Measurements from ENCODE around the gene SPDYE3.
"Not testable (repeated sequence)": the region's sequence is repeated elsewhere in the genome, so short reads cannot be mapped to it uniquely, and the experiment has no call there.

Gene SPDYE3

DNA sequence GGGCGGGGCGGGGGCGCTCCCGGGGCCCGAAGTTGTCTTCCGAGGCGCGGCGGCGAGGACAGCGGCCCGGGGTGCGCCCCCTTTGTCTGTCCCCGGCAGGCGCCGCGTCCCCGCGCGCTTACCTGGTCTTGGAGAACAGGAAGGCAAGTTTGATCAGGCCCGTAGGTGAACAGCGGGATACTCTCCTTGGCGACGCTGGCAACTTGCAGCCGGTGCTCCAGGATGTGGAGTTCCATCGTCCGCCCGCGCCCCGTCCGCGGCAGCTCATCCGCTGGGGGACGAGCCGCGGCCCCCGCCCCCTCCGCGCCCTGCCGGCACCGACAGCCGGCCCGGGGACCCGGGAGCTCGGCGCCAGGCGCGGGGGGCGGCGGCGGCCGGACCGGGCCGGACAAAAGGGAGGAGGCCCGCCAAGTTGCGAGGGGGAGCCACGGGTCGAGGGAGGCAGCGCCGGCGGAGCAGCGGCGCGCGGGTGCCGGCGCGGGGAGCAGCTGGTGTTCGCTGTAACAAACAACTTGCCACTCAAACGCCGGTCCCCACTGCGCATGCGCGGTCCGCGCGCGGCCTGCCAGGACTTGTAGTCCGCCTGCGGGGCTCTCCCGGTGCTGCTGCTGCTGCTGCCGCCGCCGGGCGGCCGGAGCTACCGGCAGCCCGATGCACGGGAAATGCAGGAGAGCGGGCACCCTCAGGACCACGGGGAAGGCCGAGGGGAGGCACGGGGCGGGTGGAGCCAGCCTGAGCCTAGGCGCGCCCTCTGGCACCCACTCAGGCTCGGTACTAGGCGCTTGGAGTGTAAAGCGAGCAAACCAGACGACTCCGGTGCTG, 35.6 kb upstream of the SPDYE3 start:
- peak overlapping the region; percentile 70 for H3K4me3 ChIP-seq (ENCODE audit: low read depth, low read length)
- DNase-seq (ENCODE audit: low read depth), result peak; percentile 98
- TF ChIP-seq, protein P1, sequence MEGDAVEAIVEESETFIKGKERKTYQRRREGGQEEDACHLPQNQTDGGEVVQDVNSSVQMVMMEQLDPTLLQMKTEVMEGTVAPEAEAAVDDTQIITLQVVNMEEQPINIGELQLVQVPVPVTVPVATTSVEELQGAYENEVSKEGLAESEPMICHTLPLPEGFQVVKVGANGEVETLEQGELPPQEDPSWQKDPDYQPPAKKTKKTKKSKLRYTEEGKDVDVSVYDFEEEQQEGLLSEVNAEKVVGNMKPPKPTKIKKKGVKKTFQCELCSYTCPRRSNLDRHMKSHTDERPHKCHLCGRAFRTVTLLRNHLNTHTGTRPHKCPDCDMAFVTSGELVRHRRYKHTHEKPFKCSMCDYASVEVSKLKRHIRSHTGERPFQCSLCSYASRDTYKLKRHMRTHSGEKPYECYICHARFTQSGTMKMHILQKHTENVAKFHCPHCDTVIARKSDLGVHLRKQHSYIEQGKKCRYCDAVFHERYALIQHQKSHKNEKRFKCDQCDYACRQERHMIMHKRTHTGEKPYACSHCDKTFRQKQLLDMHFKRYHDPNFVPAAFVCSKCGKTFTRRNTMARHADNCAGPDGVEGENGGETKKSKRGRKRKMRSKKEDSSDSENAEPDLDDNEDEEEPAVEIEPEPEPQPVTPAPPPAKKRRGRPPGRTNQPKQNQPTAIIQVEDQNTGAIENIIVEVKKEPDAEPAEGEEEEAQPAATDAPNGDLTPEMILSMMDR (conservative IDR thresholded peaks at IDR 0.05; ENCODE audit: low read depth, low read length), result peak; percentile 32

DNA sequence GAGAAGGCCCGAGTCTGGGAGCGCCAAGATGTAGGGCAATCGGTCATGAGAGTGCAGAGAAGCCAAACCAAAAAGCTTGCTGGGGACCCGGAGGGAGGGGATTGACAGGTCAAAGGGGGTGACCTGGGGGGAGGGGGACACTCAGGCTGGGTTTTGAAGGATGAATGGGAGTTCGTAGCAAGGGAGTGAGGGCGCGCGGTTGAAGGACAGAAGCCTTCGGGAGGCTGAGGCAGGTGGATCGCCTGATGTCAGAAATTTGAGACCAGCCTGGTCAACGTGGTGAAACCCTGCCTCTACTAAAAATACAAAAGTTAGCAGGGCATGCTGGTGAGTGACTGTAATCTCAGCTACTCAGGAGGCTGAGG, 35.0 kb upstream of the SPDYE3 start:
- H3K4me3 ChIP-seq (ENCODE audit: low read depth, low read length), result peak overlapping the region; percentile 70
- not testable (repeated sequence) for DNase-seq (ENCODE audit: low read depth)

DNA sequence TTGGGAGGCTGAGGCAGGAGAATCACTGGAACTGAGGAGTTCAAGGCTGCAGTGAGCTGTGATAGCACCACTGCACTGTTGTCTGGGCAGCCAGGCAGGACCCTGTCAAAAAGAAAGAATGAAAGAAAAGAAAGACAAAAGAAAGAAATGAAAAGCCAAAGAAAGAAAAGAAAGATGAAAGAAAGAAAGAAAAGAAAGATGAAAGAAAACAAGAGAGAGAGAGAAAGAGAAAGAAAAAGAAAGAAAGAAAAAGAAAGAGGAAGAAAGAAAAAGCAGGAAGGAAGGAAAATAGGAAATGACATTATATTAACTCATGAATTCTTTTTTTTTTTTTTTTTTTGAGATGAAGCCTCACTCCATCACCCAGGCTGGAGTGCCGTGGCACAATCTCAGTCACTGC, 32.4 kb upstream of the SPDYE3 start:
- no peak for DNase-seq (ENCODE audit: low read depth)
- TF ChIP-seq, protein P1 (conservative IDR thresholded peaks at IDR 0.05; ENCODE audit: low read depth, low read length), result no peak
- no peak overlapping the region for H3K4me3 ChIP-seq (ENCODE audit: low read depth, low read length)

DNA sequence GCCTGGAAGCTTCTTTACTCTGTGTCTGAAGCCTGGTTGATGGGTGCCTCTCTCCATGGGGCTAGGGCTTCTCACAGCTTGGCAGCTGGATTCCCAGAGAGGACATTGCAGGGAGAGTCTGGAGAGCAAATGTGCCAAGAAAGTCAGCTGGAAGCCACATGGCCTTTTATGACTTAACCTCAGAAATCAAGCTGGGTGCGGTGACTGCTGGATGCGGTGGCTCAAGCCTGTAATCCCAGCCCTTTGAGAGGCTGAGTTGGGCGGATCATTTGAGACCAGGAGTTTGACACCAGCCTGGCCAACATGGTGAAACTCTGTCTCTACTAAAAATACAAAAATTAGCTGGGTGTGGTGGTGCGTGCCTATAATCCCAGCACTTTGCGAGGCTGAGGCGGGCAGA, 31.4 kb upstream of the SPDYE3 start:
- H3K4me3 ChIP-seq (ENCODE audit: low read depth, low read length), result not testable (repeated sequence)

DNA sequence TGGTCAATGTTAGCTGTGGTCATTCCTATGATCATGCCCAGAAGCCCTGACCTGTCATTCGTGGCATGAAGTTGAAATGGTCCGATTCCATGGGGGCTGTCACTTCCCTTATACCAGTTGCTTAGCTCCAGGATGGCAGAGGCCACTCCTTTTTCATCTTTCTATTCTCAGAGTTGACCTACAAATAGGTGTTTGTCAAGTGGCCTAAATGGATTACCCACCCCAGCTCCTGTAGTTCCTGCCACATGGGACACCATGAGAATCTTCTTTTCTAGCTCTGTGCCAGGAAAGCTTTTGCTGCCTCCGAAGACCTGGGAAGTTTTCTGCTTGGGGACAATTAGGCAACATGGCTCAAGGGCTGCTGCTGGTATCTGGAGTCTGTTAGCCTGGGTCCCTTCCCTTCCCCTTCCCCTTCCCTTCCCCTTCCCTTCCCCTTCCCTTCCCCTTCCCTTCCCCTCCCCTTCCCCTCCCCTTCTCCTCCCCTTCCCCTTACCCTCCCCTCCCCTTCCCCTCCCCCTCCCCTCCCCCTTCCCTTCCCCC, 25.4 kb upstream of the SPDYE3 start:
- H3K4me3 ChIP-seq (ENCODE audit: low read depth, low read length); DNase-seq (ENCODE audit: low read depth): not testable (repeated sequence)

More for the DNA sequence above, 31.4 kb upstream of the SPDYE3 start:
- DNase-seq (ENCODE audit: low read depth), result not testable (repeated sequence)

DNA sequence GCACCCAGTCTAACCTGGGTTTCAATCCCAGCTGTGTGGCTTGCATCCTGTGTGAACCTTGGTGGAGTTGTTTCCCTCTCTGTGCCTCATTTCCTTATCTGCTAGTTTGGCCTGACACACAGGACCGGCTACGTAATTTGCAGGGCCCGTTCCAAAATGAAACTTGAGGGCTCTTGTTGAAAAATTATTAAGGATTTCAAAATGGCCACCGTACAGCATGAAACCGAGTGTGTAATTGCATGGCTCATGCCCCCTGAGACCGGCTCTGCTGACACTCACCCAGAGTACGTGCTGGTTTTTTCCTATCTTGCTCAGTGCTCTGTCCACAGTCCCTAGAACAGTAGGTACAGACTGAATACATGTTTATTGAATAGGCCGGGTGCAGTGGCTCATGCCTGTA, 24.4 kb upstream of the SPDYE3 start:
- DNase-seq (ENCODE audit: low read depth); H3K4me3 ChIP-seq (ENCODE audit: low read depth, low read length): not testable (repeated sequence)

DNA sequence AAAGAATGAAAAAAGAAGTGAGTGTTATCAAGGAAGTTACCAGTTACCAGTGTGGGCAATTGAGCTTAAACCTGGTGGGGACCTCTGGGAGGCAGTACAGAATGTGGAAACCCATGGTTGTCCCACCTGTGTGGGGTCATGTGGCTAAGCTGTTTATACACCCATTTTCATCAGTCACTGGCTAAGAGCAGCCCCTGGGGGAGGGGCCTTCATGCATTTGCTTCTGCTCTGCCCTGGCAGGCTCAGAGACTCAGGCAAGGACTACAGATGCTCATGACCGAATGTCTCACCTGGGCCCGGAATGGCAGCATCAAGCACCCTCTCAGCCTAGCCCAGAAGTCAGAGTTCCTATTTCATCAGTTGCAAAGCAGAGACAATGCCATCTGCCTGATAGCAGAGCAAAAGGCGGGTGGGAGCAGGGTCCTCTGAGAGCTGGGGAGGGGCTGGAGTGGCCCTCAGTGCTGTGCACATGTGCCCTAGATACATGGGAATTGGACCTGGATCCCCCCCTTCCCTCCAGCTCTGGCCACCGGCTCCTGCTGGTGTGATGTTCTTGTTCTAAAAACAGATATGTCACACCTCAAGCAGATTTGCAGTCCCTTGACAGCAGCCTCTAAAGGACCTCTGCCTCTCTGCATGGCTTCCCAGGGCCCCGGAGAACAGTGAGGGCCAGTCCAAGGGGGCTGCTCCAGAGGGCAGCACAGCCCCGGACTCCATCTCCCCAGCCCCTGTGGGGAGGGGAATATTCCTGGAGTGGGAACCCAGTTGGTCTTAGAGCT, 20.1 kb upstream of the SPDYE3 start:
- H3K4me3 ChIP-seq (ENCODE audit: low read depth, low read length); DNase-seq (ENCODE audit: low read depth): not testable (repeated sequence)

DNA sequence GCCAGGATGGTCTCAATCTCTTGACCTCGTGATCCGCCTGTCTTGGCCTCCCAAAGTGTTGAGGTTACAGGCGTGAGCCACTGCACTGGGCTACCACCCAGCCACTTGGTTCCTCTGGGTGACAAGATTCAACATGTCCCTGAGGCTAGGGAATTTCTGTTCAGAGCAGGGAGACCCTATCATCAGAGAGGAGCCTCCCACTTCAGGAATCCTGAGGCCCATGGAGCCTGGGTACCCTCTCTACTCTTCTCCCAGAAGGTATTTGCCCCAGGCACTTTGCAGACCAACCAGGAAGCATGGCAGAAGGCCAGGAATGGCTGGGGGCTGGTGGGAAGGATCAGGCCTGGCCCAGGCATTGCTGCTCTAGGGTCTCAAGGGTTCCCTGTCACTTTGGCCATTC, 19.2 kb upstream of the SPDYE3 start:
- DNase-seq (ENCODE audit: low read depth); H3K4me3 ChIP-seq (ENCODE audit: low read depth, low read length): not testable (repeated sequence)

DNA sequence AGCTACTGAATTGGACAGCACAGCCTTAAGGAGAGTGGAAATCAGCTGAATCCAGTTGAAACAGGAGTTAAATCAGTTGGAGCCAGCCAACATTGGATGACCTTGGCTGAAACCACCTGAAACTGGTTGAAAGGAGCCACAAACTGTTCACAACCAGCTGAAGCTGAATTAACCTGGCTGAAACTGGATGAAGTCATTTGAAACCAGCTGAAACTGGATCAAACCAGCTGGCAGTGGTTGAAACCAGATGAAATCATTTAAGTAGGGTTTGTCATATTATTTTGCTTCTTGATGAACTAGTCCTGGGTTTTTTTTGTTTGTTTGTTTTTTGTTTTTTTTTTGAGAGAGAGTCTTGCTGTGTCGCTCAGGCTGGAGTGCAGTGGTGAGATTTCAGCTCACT, 15.3 kb upstream of the SPDYE3 start:
- H3K4me3 ChIP-seq (ENCODE audit: low read depth, low read length), result not testable (repeated sequence)

DNA sequence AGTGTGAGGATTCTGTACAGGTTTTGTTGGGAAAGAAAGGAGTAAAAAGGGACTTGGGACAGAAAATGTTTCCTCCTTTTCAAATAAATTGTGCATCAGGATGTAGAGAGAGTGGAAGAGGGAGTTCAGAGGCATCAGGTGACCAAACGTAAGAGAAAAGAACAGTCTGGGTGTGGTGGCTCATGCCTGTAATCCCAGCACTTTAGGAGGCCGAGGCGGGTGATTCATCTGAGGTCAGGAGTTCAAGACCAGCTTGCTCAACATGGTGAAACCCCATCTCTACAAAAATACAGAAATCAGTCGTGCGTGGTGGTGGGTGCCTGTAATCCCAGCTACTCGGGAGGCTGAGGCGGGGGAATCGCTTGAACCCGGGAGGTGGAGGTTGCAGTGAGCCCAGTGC, 12.2 kb upstream of the SPDYE3 start:
- H3K4me3 ChIP-seq (ENCODE audit: low read depth, low read length), result not testable (repeated sequence)
- peak; percentile 75 for DNase-seq (ENCODE audit: low read depth)

More for the DNA sequence above, 15.3 kb upstream of the SPDYE3 start:
- not testable (repeated sequence) for DNase-seq (ENCODE audit: low read depth)

DNA sequence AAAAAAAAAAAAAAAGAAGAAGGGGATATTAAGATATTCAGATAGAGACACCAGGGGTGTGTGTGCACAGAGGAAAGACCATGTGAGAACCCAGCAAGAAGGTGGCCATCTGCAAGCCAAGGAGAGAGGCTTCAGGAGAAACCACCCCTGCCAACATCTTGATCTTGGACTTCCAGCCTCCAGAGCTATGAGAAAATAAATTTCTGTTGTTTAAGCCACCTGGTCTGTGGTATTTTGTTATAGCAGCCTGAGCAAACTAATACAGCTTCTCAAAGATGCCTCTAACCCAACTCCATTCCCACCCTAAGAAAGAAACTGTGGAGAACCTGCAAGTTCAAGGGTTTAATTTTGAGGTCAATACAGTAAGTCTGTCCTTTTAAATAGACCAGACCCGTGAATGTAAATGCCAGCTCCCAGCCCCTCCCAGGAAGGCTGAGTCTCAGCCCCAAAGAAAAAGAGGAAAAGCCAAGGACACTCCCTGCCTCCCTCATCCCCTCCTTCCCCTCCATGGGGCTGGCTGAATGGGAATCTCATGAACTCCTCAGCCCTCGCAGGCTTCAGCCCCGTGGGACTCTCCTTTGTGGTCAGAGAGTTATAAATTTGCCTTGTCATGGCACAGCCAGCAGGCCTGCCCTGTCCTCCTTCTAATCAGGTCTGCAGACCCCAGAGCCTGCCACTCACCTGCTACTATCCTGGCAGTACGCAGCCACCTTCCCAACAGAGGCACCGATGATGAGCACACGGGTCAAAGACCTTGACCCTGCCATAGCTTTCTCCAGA, 9.5 kb upstream of the SPDYE3 start:
- not testable (repeated sequence) for DNase-seq (ENCODE audit: low read depth); H3K4me3 ChIP-seq (ENCODE audit: low read depth, low read length)

DNA sequence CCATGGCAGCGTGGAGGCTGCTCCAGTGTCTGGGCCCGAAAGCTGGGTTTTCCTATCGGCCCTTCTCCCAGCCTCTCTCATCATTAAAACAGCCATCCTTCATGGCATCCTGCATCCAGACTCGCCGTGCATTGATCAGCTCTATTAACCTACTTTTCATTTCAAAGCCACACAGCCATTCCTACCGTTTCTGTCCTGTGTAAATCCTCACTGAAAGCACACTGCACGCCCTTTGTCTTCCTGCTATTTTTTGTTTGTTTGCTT, 8.9 kb upstream of the SPDYE3 start:
- not testable (repeated sequence) for H3K4me3 ChIP-seq (ENCODE audit: low read depth, low read length); DNase-seq (ENCODE audit: low read depth)

DNA sequence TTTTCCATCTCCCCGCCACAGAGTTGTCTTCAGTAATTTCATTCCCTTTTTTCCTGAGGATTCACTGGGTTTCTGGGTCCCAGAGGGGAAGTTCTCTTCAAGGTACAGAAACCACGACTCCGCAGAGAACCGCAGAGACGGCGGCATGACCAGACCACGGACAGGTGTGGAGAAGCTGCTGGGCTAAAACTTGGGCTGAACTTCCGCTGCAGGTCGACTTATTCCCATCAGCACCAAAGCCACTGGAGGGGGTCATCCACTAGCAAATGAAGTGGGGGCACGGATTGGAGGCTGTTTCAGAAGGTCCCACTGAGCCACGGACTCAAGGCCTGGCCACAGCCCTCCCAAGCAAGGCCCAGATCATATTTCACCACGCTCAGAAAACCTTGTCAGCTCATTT, 3.0 kb upstream of the SPDYE3 start:
- not testable (repeated sequence) for H3K4me3 ChIP-seq (ENCODE audit: low read depth, low read length); DNase-seq (ENCODE audit: low read depth)

DNA sequence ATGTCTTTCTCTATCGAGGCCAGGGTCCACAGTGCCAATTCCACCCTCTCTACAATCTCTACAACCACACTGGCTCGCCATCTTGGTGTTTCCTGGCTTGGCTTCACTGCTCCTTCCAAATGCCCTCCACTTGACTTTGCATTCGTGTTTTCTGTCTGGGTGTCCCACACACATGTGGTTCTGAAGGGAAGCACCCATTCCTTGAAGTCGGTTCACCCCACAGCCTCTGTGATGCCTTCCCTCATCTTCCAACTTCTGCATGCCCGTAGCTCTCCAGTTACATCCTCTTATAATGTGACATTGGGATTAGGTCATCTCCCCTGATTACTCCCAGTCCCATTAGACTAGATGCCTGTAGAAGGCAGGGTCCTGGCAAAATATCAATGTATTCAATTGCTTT, 10.8 kb downstream of the SPDYE3 start:
- DNase-seq (ENCODE audit: low read depth); H3K4me3 ChIP-seq (ENCODE audit: low read depth, low read length): not testable (repeated sequence)

DNA sequence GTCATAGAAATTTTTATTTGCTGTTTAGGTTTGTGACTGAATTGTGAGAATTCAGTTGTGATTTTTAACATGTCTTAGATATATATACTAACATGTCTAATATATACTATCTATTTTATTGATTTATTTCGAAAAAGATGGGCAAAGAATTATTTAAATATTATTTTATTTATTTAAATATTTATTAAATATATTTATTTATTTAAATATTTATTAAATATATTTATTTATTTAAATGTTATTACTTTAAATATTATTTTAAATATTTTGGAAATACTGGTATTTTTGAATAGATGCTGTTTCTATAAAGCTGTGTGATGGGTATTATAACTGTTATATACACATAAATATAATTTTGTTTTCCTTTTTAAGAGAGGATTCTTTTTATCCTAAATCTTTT, 14.1 kb downstream of the SPDYE3 start:
- not testable (repeated sequence) for DNase-seq (ENCODE audit: low read depth); H3K4me3 ChIP-seq (ENCODE audit: low read depth, low read length)

DNA sequence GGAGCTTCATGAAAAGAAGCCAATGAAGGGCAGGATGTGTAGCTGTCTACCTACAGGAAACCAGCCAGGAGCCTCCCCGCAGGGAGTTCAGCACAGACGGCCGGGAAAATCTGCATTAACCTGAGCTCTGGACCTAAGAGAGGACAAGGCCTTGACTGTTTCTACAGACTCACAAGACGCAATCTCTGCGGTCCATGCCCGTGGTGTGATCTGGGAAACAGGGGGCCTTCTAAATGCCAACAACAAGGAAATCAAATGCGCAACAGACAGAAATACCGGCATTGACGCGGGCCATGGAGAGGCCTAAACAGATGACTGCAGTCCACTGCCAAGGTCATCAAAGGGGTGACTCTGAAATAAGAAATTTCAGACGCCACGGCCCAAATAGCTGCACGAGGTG, 16.7 kb downstream of the SPDYE3 start:
- not testable (repeated sequence) for DNase-seq (ENCODE audit: low read depth); H3K4me3 ChIP-seq (ENCODE audit: low read depth, low read length)

DNA sequence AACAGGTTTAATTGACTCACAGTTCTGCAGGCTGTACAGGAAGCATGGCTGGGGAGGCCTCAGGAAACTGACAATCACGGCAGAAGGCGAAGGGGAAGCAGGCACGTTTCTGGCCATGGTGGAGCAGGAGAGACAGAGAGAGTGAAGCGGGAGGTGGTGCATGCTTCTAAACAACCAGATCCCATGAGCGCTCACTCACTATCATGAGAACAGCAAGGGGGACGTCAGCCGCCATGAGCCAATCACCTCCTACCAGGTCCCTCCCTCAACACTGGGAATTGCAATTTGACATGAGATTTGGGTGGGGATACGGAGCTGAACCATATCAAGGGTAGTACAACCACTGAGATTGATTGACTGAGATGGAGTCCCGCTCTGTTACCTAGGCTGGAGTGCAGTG, 18.2 kb downstream of the SPDYE3 start:
- DNase-seq (ENCODE audit: low read depth); H3K4me3 ChIP-seq (ENCODE audit: low read depth, low read length): not testable (repeated sequence)
